Neural cell (in vitro differentiated cells): ENCODE data around the gene TMEM115. TPM values are rescaled to one million over a fixed set of nuclear protein-coding genes. Genes with fewer than 3 reads are reported as not detected.

Source experiments
- H2AFZ ChIP-seq: fragments of 200-600, 300-800 bp; sonication (generic), shearing (Covaris generic); 2 replicates; pipeline ENCODE4 v1.6.0; 2014; ENCODE audit warnings: low read depth, mild to moderate bottlenecking, antibody characterized with exemption, low read length, moderate library complexity
- H3F3A ChIP-seq: fragments of 200-600 bp; shearing (Covaris generic); 2 replicates; pipeline ENCODE4 v1.6.1; 2016; ENCODE audit warnings: mild to moderate bottlenecking, moderate library complexity, mixed read lengths, antibody characterized with exemption, low read length; ENCODE audit not compliant: insufficient read depth, poor library complexity, severe bottlenecking
- H3K27ac ChIP-seq: fragments of 200-600, 300-800 bp; sonication (generic), shearing (Covaris generic); 2 replicates; pipeline ENCODE4 v1.5.1; 2014; ENCODE audit warnings: mild to moderate bottlenecking, low read length, moderate library complexity
- H3K27me3 ChIP-seq: fragments of 300-800, 200-600 bp; sonication (generic), shearing (Covaris generic); 2 replicates; pipeline ENCODE4 v1.6.0; 2014; ENCODE audit warnings: mild to moderate bottlenecking, low read depth, low read length, moderate library complexity; ENCODE audit not compliant: insufficient read depth
- H3K36me3 ChIP-seq: fragments of 300-800, 200-600 bp; sonication (generic), shearing (Covaris generic); 2 replicates; pipeline ENCODE4 v1.5.1; 2014; ENCODE audit warnings: mild to moderate bottlenecking, antibody characterized with exemption, low read length, moderate library complexity; ENCODE audit not compliant: insufficient read depth
- H3K4me2 ChIP-seq: fragments of 300-800, 200-600 bp; sonication (generic), shearing (Covaris generic); 2 replicates; pipeline ENCODE4 v1.6.0; 2014; ENCODE audit warnings: mild to moderate bottlenecking, low read length
- H3K4me3 ChIP-seq: fragments of 300-800, 200-600 bp; sonication (generic), shearing (Covaris generic); 2 replicates; pipeline ENCODE4 v1.5.1; 2014; ENCODE audit warnings: mild to moderate bottlenecking, low read length, moderate library complexity
- H3K79me2 ChIP-seq: fragments of 200-600 bp; shearing (Covaris generic); replicated peaks from 2 replicates; pipeline ENCODE4 v1.6.0; 2014; ENCODE audit warnings: mild to moderate bottlenecking, low read length, moderate library complexity; ENCODE audit not compliant: insufficient read depth
- H3K9ac ChIP-seq: fragments of 300-800, 200-600 bp; sonication (generic), shearing (Covaris generic); 2 replicates; pipeline ENCODE4 v1.6.1; 2016; ENCODE audit warnings: mild to moderate bottlenecking, low read length, mixed read lengths
- H3K9me2 ChIP-seq: fragments of 200-600 bp; shearing (Covaris generic); 2 replicates; pipeline ENCODE4 v1.6.1; 2016; ENCODE audit warnings: mild to moderate bottlenecking, low read length, mixed read lengths; ENCODE audit not compliant: insufficient read depth
- H3K9me3 ChIP-seq: fragments of 200-600, 300-800 bp; sonication (generic), shearing (Covaris generic); 2 replicates; pipeline ENCODE4 v1.6.1; 2016; ENCODE audit warnings: mild to moderate bottlenecking, mixed run types, low read length, moderate library complexity, mixed read lengths
- H4K20me1 ChIP-seq: fragments of 200-600 bp; shearing (Covaris generic); 2 replicates; pipeline ENCODE4 v1.6.1; 2016; ENCODE audit warnings: mild to moderate bottlenecking, mixed run types; ENCODE audit not compliant: insufficient read depth
- EP300 ChIP-seq: fragments of 450-650 bp; conservative IDR thresholded peaks from 2 replicates; pipeline ENCODE4 v1.6.1; 2014; ENCODE audit warnings: antibody characterized with exemption, mild to moderate bottlenecking, moderate library complexity; ENCODE audit not compliant: poor library complexity, severe bottlenecking
- EZH2 ChIP-seq: fragments of 200-600, 300-800 bp; shearing (Covaris generic), sonication (generic); IDR thresholded peaks from 2 replicates; pipeline ENCODE4 v1.6.1; 2014; ENCODE audit warnings: antibody characterized with exemption, low read length, borderline replicate concordance, mild to moderate bottlenecking; ENCODE audit not compliant: insufficient read depth, poor library complexity, severe bottlenecking
- MXI1 ChIP-seq: fragments of 450-650 bp; conservative IDR thresholded peaks from 2 replicates; pipeline ENCODE4 v1.6.1; 2014; ENCODE audit warnings: antibody characterized with exemption, mild to moderate bottlenecking; ENCODE audit not compliant: poor library complexity, severe bottlenecking
- POLR2AphosphoS5 ChIP-seq: IDR thresholded peaks from 2 replicates; pipeline ENCODE4 v1.6.1; 2012
- RAD21 ChIP-seq: fragments of 450-650 bp; conservative IDR thresholded peaks from 2 replicates; pipeline ENCODE4 v1.6.1; 2014; ENCODE audit warnings: antibody characterized with exemption, mild to moderate bottlenecking, moderate library complexity
- REST ChIP-seq: IDR thresholded peaks from 2 replicates; pipeline ENCODE4 v1.6.1; 2012; ENCODE audit warnings: borderline replicate concordance
- SMC3 ChIP-seq: fragments of 450-650 bp; conservative IDR thresholded peaks from 2 replicates; pipeline ENCODE4 v1.6.1; 2014; ENCODE audit warnings: antibody characterized with exemption, mild to moderate bottlenecking, moderate library complexity; ENCODE audit not compliant: poor library complexity
- TAF1 ChIP-seq: IDR thresholded peaks from 2 replicates; pipeline ENCODE4 v1.6.1; 2012; ENCODE audit warnings: low read depth
- polyA plus RNA-seq: library from polyadenylated mRNA; depleted of rRNA; stranded (reverse); fragments of >200 nt; gene quantifications from 2 replicates; pipeline ENCODE4 v1.2.3, GENCODE V29; 2014
- TF ChIP-seq, protein P1 (sequence below): fragments of 450-650 bp; IDR thresholded peaks from 2 replicates; pipeline ENCODE4 v1.5.1; 2014; ENCODE audit warnings: antibody characterized with exemption, mild to moderate bottlenecking, moderate library complexity; ENCODE audit not compliant: poor library complexity, severe bottlenecking

The TMEM115 gene
- polyA plus RNA-seq, 1 donor from 2014 or later = 17.8 TPM

- no peaks in the 10 kb centered on the region for H3K79me2 ChIP-seq
- H3K9me2 ChIP-seq = no peaks in the 10 kb centered on the region
- H3K36me3 ChIP-seq = no peaks in the 10 kb centered on the region
- no peak overlapping the region for H2AFZ ChIP-seq
- no peaks in the 10 kb centered on the region for H3K9me3 ChIP-seq
- no peaks in the 10 kb centered on the region for H3F3A ChIP-seq
- no peak overlapping the region for H3K4me3 ChIP-seq
- no peaks in the 10 kb centered on the region for H4K20me1 ChIP-seq
- no peaks in the 10 kb centered on the region for H3K27me3 ChIP-seq
- H3K27ac ChIP-seq = no peak overlapping the region
- H3K9ac ChIP-seq = no peak overlapping the region
- TF ChIP-seq SMC3 = no peak
- TF ChIP-seq MXI1 = no peak
- TF ChIP-seq, protein P1, sequence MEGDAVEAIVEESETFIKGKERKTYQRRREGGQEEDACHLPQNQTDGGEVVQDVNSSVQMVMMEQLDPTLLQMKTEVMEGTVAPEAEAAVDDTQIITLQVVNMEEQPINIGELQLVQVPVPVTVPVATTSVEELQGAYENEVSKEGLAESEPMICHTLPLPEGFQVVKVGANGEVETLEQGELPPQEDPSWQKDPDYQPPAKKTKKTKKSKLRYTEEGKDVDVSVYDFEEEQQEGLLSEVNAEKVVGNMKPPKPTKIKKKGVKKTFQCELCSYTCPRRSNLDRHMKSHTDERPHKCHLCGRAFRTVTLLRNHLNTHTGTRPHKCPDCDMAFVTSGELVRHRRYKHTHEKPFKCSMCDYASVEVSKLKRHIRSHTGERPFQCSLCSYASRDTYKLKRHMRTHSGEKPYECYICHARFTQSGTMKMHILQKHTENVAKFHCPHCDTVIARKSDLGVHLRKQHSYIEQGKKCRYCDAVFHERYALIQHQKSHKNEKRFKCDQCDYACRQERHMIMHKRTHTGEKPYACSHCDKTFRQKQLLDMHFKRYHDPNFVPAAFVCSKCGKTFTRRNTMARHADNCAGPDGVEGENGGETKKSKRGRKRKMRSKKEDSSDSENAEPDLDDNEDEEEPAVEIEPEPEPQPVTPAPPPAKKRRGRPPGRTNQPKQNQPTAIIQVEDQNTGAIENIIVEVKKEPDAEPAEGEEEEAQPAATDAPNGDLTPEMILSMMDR = no peak
- no peak for TF ChIP-seq REST
- TF ChIP-seq POLR2AphosphoS5 = no peak
- no peak for TF ChIP-seq RAD21
- H3K4me2 ChIP-seq = no peak overlapping the region
These were observed 30.1 kb upstream of the TMEM115 start for GRCh38 chr3:50389414-50389767.

DNA sequence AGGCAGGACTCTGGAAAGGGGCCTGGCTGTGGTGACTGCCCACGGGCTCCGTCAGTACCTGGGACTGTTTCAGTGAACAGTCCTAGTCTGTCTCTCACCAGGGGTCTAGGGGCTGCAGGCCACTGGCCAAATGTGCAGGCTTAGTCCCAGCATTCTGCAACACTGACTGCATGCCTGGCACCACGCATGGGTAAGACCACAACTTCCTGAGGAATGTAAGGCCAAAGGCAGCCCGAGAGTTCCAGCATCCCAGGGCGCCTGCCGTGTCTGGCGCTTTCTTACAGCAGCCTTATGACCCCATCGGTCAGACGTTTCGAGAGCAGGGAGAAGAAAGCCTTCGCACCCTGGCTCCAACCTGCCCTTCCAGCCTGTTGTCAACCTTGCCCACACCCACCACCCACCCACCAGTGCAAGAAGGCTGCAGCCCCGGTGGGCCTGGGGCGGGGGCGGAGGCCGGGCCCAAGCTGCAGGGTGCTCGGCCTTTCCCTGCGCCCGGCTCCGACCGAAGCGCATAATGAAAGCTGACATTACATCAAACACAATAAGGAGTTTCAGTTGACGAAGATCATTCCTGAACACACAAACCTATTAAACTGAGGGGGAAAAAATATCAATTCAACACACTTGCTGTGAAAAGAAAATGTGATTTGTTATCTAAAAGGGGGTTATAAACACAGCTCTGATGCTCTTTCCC lies 29.5 kb upstream of the TMEM115 start:
- H3F3A ChIP-seq = no peaks in the 10 kb centered on the region
- H3K27me3 ChIP-seq = no peaks in the 10 kb centered on the region
- H3K4me2 ChIP-seq = no peak overlapping the region
- H3K9ac ChIP-seq = no peak overlapping the region
- no peaks in the 10 kb centered on the region for H4K20me1 ChIP-seq
- no peak overlapping the region for H3K27ac ChIP-seq
- no peak overlapping the region for H2AFZ ChIP-seq
- TF ChIP-seq MXI1 (no peak), TAF1 (no peak), EP300 (no peak), REST (no peak), RAD21 (no peak), EZH2 (no peak), SMC3 (no peak), POLR2AphosphoS5 (no peak)
- TF ChIP-seq, protein P1 = no peak
- H3K4me3 ChIP-seq = no peak overlapping the region
- H3K9me2 ChIP-seq = no peaks in the 10 kb centered on the region
- no peaks in the 10 kb centered on the region for H3K79me2 ChIP-seq
- no peaks in the 10 kb centered on the region for H3K36me3 ChIP-seq
- no peaks in the 10 kb centered on the region for H3K9me3 ChIP-seq
